ENCODE measurements around the gene BCAS3. TPM values are rescaled to one million over a fixed set of nuclear protein-coding genes. Genes with fewer than 3 reads are reported as not detected.

Gene BCAS3
- total RNA-seq, 1 donor from 2014 or later, result 44.8 TPM

DNA sequence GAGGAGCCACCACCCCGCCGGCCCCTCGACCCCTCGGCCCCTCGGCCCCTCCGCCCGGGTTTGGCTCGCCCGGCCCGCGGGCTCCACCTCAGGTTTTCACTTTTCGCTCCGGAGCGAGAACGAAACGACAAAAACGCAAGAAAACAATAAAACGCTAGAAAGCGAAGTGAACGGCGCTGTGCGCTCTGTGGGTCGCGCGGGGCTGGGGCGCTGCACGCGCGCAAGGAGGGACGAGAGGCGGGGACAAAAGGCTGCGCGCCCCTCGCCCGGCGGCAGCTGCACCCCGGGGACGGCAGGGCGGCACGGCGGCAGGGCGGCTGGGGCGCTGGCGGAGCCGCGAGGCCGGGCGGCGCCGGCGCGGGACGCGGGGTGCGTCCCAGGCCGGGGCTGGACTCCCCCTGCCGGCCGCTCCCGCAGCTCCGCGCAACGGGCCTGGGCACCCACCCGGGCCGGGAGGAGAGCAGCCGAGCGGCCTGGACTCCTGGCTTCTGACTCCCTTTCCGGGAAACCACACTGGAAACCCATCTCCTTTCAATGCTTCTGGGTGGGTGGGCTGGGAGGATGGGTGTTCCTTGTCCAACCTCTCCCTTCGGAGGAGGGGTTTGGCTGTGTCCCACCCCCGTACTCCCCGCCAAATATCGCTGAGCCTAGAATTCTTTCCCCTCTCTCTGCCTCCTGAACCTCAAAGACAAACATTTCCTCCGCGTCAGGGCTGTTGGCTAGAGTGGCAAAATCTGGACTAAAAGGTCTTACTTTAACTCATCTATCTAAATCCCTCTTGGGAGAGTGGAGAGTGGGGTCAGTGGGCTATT is 731.9 kb downstream of the BCAS3 start:
- Mint-ChIP-seq H3K36me3 (ENCODE audit: unreplicated experiment) (no peaks in the 10 kb centered on the region), H3K9me3 (ENCODE audit: unreplicated experiment) (peaks cover 11% of the 10 kb centered on the region), H3K4me3 (ENCODE audit: unreplicated experiment) (peak overlapping the region; percentile 72), H3K4me1 (ENCODE audit: low read depth, unreplicated experiment) (peaks cover 5% of the 10 kb centered on the region), H3K27ac (ENCODE audit: unreplicated experiment) (no peak overlapping the region), H3K27me3 (ENCODE audit: unreplicated experiment) (peaks cover 25% of the 10 kb centered on the region)
- DNase-seq, result peak; percentile 74
- TF ChIP-seq CTCF (IDR thresholded peaks at IDR 0.05; ENCODE audit: partially characterized antibody, unreplicated experiment), result peak; percentile 41

DNA sequence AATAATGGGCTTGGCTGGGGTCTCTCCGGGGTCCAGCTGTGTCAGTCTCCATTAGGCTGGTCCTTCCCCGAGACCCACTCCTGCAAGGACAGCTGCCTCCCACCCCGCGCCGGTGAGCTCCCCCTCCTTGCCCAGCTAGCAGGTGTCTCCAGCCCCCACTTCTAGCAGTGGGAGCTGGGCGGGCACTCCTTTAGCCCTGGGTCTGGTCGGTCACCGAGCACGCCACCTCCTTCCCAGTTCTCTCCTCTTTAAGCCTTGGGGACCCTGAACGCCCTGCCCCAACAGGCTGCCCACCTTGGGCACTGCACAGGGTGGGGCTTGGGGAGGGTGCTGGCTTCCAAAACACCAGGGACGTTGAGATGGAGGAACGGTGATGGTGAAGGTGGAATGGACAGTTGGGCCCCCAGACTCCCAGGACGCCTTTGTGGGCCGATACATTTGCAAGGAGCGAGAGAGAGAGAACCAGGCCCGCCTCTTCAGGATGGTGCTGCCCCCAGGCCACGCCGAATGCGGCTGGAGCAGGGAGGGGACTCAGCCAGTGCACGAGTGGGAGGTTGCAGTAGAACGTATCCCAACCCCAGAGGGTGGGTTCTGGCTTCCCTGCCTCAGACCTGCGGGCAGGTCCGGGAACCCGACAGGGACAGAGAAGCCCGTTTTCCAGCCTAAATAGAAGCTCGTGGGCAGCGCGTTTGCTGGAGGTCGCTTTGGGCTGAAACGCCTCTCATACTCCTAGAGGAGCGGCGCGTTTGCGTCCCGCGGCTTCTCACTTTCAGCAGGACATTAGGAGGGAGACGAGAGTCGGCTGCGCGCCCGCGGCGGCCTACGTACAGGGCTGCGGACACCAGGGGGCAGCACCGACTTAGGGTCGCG is 732.7 kb downstream of the BCAS3 start:
- Mint-ChIP-seq H3K4me3 (ENCODE audit: unreplicated experiment) (peak overlapping the region; percentile 72), H3K36me3 (ENCODE audit: unreplicated experiment) (no peaks in the 10 kb centered on the region), H3K9me3 (ENCODE audit: unreplicated experiment) (peaks cover 11% of the 10 kb centered on the region), H3K27ac (ENCODE audit: unreplicated experiment) (no peak overlapping the region), H3K27me3 (ENCODE audit: unreplicated experiment) (peaks cover 22% of the 10 kb centered on the region), H3K4me1 (ENCODE audit: low read depth, unreplicated experiment) (peaks cover 5% of the 10 kb centered on the region)
- TF ChIP-seq CTCF (IDR thresholded peaks at IDR 0.05; ENCODE audit: partially characterized antibody, unreplicated experiment), result peak; percentile 70
- DNase-seq, result peak; percentile 85

DNA sequence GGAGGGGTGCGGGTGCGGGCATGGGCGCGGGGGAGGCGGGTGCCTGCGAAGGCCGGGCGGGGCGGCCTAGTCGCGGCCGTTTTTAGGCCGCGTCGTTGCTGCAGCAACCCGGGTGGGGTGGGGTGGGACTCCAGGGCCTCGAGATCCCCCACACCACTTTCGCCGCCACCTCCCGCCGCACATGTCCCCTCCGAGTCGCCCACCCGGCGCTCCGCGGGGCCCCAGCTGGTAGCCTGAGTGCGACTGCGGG is 733.3 kb downstream of the BCAS3 start:
- Mint-ChIP-seq H3K4me1 (ENCODE audit: low read depth, unreplicated experiment) (peaks cover 5% of the 10 kb centered on the region), H3K27me3 (ENCODE audit: unreplicated experiment) (peaks cover 21% of the 10 kb centered on the region), H3K4me3 (ENCODE audit: unreplicated experiment) (no peak overlapping the region), H3K36me3 (ENCODE audit: unreplicated experiment) (no peaks in the 10 kb centered on the region), H3K27ac (ENCODE audit: unreplicated experiment) (no peak overlapping the region), H3K9me3 (ENCODE audit: unreplicated experiment) (peaks cover 11% of the 10 kb centered on the region)
- peak; percentile 57 for TF ChIP-seq CTCF (IDR thresholded peaks at IDR 0.05; ENCODE audit: partially characterized antibody, unreplicated experiment)
- DNase-seq, result no peak

GRCh38 chr17:61411261-61412142 is 733.9 kb downstream of the BCAS3 start:
- H3K27ac Mint-ChIP-seq (ENCODE audit: unreplicated experiment), result no peak overlapping the region
- H3K27me3 Mint-ChIP-seq (ENCODE audit: unreplicated experiment), result peaks cover 16% of the 10 kb centered on the region
- H3K4me3 Mint-ChIP-seq (ENCODE audit: unreplicated experiment), result peak overlapping the region; percentile 42

More at GRCh38 chr17:61411261-61412142, 733.9 kb downstream of the BCAS3 start:
- peak; percentile 12 for TF ChIP-seq CTCF (IDR thresholded peaks at IDR 0.05; ENCODE audit: partially characterized antibody, unreplicated experiment)
- Mint-ChIP-seq H3K4me1 (ENCODE audit: low read depth, unreplicated experiment) (peaks cover 5% of the 10 kb centered on the region), H3K36me3 (ENCODE audit: unreplicated experiment) (no peaks in the 10 kb centered on the region), H3K9me3 (ENCODE audit: unreplicated experiment) (peaks cover 7% of the 10 kb centered on the region)
- DNase-seq, result peak; percentile 61

Data from glutamatergic neuron (in vitro differentiated cells).